Fibroblast of skin of left biceps (primary cell): Measurements from ENCODE around the gene LY86.
A peak's percentile ranks its signal among the peaks of the same experiment; 100 is the strongest.

Experiments used
- DNase-seq, 2 experiments: peaks; one replicate each; pipeline ENCODE4 v3.0.0-alpha.2; 2013; ENCODE audit warnings: low read depth in 2 of 2

The LY86 gene

GRCh38 chr6:6588064-6588923 lies at the start of gene LY86:
LY86 (plus strand) TSS chr6:6588720; CDS start chr6:6588735, 15 bp downstream.
- no peak for DNase-seq

DNA sequence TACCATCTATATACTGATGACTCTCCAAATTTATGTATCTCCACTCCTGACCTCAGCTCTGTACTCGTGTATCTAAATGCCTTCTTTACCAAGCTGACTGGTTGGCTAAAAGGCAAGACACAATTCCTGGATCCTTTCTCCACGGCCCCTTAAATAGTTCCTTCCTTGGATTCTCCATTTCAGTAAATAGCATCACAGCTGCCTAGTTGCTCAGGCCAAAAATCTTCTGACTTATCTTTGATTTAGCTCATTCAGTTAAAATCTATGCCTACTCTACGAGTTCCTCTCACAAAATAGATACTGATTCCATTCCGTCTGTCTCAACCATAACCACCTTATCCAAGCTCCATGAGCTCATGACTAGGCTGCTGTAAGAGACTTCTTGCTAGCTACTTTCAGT lies 49.5 kb upstream of the LY86 start:
- no peak for DNase-seq

GRCh38 chr6:6542357-6542756 lies 46.2 kb upstream of the LY86 start:
- DNase-seq: no peak

DNA sequence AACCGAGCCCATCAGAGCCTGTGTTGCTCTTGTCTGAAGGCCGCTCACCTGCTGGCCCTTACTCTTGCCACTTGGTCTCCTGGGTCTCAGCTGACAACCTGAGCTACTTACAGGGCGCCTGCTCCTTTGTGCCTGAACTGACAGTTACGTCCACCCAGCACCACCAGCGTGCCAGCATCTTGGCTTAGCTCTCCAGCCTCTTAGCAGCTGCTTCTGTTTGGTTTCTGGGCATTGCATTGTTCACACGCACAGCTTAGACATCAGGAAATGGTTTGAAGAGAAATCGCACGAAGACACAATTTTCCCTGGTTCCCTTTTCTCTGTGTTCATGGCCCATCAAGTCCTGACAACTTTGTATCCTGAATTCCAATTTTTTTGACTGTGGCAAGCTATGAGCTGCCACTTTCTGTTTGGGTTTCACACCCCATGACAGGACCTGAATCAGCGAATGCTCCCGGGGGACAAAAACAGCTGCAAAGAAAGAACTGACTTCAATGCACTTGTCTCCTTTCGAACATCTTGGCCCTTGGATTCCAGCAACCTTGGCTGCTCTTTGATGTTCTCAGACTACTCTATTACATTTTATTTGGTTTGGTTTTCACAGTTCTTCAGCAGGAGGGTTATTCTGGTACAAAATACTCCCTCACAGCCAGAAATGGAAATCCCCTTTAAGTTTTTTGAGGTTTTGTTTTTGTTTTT lies 45.2 kb upstream of the LY86 start:
- DNase-seq: no peak

DNA sequence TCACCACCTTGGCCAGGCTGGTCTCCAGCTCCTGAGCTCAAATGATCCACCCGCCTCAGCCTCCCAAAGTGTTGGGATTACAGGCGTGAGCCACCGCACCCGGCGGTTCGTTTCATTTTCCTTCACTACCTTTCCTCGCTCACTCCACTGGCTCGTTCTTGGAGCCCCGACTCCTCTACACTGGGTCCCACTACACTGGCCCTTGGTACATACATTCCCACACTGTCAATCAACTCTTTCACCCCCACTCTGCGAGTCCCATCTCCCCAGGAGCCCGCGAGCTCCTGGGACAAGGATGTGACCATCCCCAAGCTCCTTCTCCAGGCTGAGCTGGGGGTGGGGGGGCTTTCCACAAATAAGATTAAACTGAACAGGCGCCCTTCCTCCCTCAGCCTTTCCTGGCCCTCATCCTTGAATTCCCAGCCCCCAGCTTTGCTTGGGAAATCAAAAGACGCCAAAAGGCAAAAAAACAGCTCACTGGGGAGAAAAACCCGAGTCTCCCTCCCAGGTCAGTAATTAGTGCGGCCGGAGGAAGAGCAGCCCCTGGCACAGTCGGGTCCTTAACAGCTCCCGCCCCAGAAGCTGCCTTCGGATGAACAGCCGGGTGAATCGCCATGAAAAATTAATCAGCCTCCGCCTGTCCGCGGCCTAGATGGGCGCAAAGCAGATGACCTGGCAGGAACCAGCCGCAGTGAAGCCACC lies 42.8 kb upstream of the LY86 start:
- no peak for DNase-seq

GRCh38 chr6:6546318-6547109 lies 42.0 kb upstream of the LY86 start:
- no peak for DNase-seq

DNA sequence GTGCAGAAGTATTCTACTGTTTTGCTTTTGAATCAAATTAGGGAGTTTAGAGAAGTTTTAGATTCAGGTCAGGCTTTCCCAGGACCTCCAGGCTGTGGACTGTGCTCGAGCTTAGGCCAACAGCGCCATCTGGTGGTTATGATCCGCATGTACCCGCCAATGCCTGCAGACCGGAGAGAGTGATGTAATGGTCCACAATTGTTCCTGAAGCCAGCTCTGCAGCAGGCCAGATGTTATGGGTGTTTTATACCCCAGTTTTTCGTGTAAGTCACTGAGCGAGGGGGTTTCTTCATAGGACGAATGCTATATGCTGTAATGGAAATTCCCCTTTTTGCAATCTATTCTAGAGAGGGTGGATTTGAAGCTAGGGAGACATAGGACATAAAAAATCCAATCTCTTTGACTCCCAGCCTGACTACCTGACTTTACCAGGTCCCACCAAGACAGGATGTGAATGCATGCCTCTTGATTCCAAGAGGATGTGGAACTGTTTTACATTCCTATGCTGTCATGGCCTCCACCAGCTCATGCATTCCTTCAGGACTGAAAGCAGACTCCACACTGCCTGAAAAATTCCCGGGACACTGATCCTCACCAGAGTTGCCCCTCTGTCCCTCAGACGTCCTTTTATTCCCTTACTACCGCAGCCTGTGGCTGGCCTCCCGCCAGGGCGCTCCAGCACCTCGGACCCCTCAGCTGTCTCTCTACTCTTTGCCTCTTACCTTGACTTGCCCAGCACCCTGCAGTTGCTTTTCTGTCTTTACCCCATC lies 41.2 kb upstream of the LY86 start:
- DNase-seq: peak; percentile 54 to 59

GRCh38 chr6:6556161-6556737 lies 32.3 kb upstream of the LY86 start:
- DNase-seq: peak in 1 of 2 experiments; percentile 2

DNA sequence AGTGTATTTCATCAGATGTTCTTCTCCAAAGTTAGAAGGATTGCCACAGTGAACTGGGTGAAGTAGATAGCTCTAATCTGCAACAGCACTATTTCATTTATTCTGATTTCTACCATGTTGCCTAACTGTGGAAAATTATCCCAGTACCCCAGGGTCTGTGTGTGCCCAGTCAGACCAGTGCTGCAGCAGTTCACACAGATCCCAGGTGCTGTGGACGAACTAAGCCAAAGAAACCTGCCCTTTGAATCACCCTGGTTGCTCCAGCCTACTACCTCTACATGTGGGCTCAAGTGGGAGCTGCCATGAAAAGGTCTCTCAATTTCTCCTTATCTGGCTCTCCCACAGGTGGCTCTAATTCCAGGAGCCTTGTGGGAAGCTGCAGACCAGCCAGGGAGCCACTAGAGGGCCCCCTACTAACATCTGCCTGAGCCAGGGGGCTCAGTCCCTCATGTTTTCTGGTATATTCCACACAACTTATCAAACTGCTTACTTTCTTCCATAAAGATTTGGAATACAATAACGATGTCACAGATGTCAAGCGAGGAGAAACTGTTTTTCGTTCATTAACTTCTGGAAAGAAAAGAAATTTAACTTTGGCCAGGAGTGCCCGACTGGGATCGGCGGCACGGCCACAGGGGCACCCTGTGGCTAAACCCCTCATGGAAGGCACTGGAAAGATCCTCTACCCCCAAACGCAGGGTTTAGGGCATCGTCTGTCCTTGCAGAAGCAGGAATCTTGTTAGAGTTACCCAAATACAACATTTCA lies 31.6 kb upstream of the LY86 start:
- DNase-seq: peak in 1 of 2 experiments; percentile 9

DNA sequence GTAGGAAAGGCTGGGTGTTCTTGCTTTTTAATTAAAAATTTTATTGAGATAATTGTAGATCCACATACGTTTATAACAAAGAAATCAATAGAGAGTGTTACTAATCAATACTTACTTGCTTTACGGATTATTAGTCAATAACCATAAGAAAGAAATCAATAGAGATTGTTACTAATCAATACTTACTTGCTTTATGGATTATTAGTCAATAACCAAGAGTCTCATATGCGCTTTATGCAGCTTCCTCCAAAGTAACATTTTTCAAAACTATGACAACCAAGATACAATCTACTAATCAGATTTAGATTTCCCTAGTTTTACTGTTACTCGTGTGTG lies 31.0 kb upstream of the LY86 start:
- no peak for DNase-seq

- no peak for DNase-seq
These were observed 30.6 kb upstream of the LY86 start for GRCh38 chr6:6557886-6558285.

- DNase-seq: no peak
These were observed 28.4 kb upstream of the LY86 start for GRCh38 chr6:6559994-6560570.

DNA sequence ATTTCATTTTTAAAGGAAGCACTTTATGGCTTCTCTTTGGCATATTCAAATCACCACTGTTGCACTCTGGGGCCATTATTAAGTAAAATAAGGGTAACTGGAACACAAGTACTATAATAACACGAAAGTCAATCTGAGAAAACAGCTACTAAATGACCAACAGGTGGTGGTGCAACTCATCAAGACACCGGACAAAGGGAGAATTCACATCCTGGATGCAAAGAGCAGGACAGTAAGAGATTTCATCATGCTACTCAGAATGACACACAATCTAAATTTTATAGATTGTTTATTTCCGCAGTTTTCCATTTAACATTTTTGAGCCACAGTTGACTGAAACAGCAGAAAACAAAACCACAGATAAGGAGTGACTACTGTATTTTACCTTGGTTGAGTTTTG lies 27.6 kb upstream of the LY86 start:
- DNase-seq: no peak

DNA sequence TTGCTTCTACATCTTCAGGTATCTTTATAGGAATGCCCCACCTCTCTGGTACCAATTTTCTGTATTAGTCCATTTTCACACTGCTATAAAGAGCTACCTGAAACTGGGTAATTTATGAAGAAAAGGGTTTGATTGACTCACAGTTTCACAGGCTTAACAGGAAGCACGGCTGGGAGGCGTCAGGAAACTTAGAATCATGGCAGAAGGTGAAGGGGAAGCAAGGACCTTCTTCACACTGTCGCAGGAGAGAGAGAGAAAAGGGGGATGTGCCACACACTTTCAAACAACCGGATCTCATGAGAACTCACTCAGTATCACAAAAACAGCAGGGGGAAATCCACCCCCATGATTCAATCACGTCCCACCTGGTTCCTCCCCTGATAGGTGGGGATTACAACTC lies 24.4 kb upstream of the LY86 start:
- DNase-seq: no peak

DNA sequence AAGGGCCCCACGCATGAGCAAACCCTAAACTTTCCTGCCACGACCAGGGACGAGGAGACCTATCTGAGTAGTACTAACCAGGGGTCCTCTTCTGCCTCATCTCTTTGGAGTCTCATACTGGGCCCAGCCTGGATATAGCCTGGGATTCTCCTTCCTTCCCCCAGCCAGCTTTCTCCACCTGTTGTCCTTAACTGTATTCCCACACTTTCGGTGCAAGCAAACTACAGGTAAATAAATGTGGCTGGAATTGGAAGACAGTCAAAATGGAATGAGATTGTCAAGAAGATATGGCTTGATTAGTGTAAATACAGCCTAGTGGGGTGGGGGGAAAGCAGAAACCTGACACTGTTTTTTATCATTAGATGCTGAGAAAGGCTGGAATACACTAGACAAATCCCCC lies 23.5 kb upstream of the LY86 start:
- no peak for DNase-seq

DNA sequence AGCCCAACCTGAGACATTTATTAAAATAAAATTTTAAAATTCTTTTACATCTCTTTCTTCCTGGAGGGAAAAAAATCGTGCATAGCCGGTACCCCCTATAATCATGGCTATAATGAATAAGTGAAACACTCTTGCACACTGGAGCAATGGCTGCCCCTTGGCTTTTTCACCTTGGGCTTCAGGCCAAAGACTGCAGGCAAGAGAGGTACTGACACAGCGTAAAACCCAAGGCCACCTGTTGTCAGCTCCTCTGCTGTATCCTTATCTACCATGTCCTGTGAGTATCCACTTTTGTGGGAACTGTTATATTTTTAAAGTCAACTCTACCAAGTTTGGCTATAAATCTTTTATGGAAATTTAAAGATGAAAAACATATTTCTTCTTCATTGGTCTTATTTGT lies 23.0 kb upstream of the LY86 start:
- DNase-seq: no peak

DNA sequence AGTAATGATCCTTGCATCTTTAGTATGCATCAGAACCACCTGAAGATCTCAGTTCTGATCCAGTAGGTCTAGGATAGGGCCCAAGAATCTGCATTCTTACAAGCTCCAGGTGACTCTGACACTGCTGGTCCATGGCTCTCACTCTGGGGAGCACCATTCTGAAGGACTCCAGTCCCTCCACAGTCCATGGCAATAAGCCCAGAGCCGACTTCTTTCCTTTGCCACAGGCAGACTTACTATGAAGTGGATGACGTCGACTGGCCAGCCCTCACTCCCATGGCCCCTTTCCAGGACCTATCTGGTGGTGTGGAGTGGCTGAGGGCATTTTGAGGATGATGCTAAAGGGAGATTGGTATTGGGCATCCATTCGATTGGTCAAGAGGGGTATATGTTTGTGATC lies 21.8 kb upstream of the LY86 start:
- DNase-seq: no peak

DNA sequence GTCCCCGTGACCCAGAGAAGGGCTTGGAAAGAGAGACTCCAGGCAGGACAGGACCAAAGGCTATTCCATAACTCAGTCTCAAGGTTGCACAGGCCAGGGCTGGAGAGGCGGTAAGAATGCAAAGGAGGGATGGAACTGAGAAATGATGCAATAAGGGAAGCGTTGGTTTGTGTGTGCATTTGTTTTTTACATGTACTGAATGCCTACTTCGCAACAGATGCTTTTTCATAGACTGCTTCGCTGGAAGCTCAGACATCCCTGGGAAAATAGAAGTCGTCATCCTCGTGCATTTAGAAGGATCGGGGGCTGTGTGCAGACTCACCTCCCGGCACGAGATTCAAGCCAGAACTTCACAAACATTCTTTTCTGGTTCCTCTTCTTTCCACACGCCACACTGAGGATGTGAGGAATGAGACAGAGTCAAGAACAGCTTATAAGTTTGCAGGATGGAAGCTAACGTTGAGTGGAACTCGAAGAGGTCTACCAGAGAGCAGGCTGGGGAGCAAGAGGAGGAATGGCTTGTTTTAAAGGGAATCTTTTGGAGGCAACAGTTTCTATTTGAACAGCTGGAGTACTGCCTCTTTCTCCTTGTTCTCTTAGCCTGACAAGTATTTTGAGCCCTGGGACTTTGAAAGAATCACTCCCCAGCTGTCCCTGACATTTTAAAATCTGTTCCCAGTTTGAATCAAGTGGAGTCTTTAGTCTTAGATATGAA lies 19.3 kb upstream of the LY86 start:
- no peak for DNase-seq

DNA sequence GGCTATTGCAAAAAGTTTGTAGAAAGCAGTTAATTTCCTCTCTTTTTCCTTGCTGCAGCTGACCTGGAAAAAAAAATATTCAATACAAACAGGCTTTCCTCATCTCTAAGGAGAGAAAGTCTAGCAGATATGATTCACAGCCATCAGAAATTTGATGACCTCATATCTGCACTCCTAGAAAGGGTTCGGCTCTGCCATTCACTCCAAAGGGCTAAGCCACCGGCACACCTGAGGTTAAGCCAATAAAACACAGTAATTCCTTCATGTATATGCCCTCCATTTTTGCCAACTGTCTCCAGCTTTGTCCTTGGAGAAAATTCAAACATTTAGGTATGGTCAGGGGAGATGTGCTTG lies 18.7 kb upstream of the LY86 start:
- no peak for DNase-seq
